ENCODE results near the gene TROAP.
"Not testable (repeated sequence)": the region's sequence is repeated elsewhere in the genome, so short reads cannot be mapped to it uniquely, and the experiment has no call there.

Gene TROAP

DNA sequence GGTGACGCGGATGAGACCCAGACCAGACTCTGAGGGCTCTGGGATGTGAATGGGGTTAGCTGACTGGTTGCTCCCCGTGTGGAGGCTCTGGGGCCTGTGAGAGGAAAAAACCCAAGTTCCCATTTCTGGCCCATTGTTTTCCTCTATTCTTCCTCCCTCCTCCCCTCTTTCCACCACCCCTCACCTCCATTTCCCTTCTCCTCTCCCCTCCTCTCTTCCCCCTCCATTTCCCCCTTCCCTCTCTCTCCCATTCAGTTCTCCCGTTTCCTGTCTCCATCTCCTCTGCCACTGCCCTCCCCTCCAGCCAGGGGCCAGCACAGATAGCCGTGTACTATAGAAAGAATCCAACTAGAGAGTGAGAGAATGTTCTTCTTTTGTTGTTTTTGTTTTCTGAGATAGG is 40.8 kb upstream of the TROAP start:
- Histone ChIP-seq H3K4me2 (ENCODE audit: insufficient read depth, low read length, poor library complexity, severe bottlenecking) (no peak overlapping the region), H3K9ac (ENCODE audit: low read depth, low read length, poor library complexity) (no peak overlapping the region), H3K9me3 (replicated peaks in 1 of 2; ENCODE audit: control insufficient read depth in 2 of 2, insufficient read depth in 1 of 2, low read depth in 1 of 2, low read length in 2 of 2) (no peaks in the 10 kb centered on the region), H3K23ac (ENCODE audit: low read depth, low read length, poor library complexity) (no peak overlapping the region), H3K4me3 (ENCODE audit: low read length in 2 of 2) (no peak overlapping the region), H2BK15ac (ENCODE audit: low read length) (no peak overlapping the region), H2BK12ac (ENCODE audit: low read length) (no peak overlapping the region), H3K14ac (ENCODE audit: low read length) (no peak overlapping the region), H2BK120ac (ENCODE audit: low read depth, low read length) (no peak overlapping the region), H2AK5ac (ENCODE audit: low read depth, low read length) (no peak overlapping the region), H3K27me3 (ENCODE audit: control insufficient read depth in 3 of 3, insufficient read depth in 3 of 3, low read depth in 1 of 3, low read length in 3 of 3) (peaks cover 0 to 4% (median 0%) of the 10 kb centered on the region in 3 experiments), H4K91ac (ENCODE audit: low read depth, low read length, poor library complexity) (no peak overlapping the region), H3K4ac (ENCODE audit: low read length) (no peak overlapping the region), H3K18ac (ENCODE audit: low read length) (peak overlapping the region; percentile 69), H3K36me3 (replicated peaks in 1 of 2; ENCODE audit: control insufficient read depth in 2 of 2, insufficient read depth in 2 of 2, low read length in 2 of 2) (no peaks in the 10 kb centered on the region), H2BK5ac (ENCODE audit: low read length) (no peak overlapping the region), H3K79me1 (ENCODE audit: low read depth, low read length) (no peaks in the 10 kb centered on the region), H3K27ac (replicated peaks; ENCODE audit: low read length) (peak overlapping the region; percentile 50), H2AFZ (ENCODE audit: low read length) (peak overlapping the region; percentile 74), H4K8ac (ENCODE audit: low read depth, low read length) (no peak overlapping the region), H3K4me1 (ENCODE audit: control insufficient read depth in 2 of 2, insufficient read depth in 1 of 2, low read depth in 1 of 2, low read length in 2 of 2) (peaks cover 16 to 19% of the 10 kb centered on the region in 2 donors)
- DNase-seq (ENCODE audit: low spot score) = no peak
- WGBS, 2 donors (ENCODE audit: extremely low coverage in 2 of 2, insufficient read length in 2 of 2, insufficient replicate concordance in 1 of 2) = no CpG with 5 or more reads among the region's 5 CpGs

DNA sequence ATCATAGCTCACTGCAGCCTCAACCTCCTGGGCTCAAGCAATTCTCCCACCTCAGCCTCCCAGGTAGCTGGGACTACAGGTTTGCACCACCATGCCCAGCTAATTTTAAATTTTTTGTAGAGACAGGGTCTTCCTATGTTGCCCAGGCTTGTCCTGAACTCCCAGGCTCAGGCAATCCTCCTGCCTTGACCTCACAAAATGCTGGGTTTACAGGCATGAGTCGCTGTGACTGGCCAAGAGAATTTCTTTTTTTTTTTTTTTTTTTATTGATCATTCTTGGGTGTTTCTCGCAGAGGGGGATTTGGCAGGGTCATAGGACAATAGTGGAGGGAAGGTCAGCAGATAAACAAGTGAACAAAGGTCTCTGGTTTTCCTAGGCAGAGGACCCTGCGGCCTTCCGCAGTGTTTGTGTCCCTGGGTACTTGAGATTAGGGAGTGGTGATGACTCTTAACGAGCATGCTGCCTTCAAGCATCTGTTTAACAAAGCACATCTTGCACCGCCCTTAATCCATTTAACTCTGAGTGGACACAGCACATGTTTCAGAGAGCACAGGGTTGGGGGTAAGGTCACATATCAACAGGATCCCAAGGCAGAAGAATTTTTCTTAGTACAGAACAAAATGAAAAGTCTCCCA is 40.2 kb upstream of the TROAP start:
- not testable (repeated sequence) for H3K4me3 ChIP-seq (ENCODE audit: low read length in 2 of 2); H4K91ac ChIP-seq (ENCODE audit: low read depth, low read length, poor library complexity); H3K23ac ChIP-seq (ENCODE audit: low read depth, low read length, poor library complexity); H3K79me1 ChIP-seq (ENCODE audit: low read depth, low read length); H2BK12ac ChIP-seq (ENCODE audit: low read length); H3K27me3 ChIP-seq (ENCODE audit: control insufficient read depth in 3 of 3, insufficient read depth in 3 of 3, low read depth in 1 of 3, low read length in 3 of 3); H2BK120ac ChIP-seq (ENCODE audit: low read depth, low read length); H3K4me2 ChIP-seq (ENCODE audit: insufficient read depth, low read length, poor library complexity, severe bottlenecking); H3K9me3 ChIP-seq (replicated peaks in 1 of 2; ENCODE audit: control insufficient read depth in 2 of 2, insufficient read depth in 1 of 2, low read depth in 1 of 2, low read length in 2 of 2); H3K9ac ChIP-seq (ENCODE audit: low read depth, low read length, poor library complexity); H2BK5ac ChIP-seq (ENCODE audit: low read length); H3K36me3 ChIP-seq (replicated peaks in 1 of 2; ENCODE audit: control insufficient read depth in 2 of 2, insufficient read depth in 2 of 2, low read length in 2 of 2); H2BK15ac ChIP-seq (ENCODE audit: low read length); H3K14ac ChIP-seq (ENCODE audit: low read length); H2AK5ac ChIP-seq (ENCODE audit: low read depth, low read length); H4K8ac ChIP-seq (ENCODE audit: low read depth, low read length); DNase-seq (ENCODE audit: low spot score); H3K4ac ChIP-seq (ENCODE audit: low read length)
- Histone ChIP-seq H3K4me1 (ENCODE audit: control insufficient read depth in 2 of 2, insufficient read depth in 1 of 2, low read depth in 1 of 2, low read length in 2 of 2) (peaks cover 16% of the 10 kb centered on the region in 2 donors), H3K27ac (replicated peaks; ENCODE audit: low read length) (peak overlapping the region; percentile 50), H3K18ac (ENCODE audit: low read length) (peak overlapping the region; percentile 69), H2AFZ (ENCODE audit: low read length) (peak overlapping the region; percentile 74)
- no CpG with 5 or more reads among the region's 6 CpGs for WGBS, 2 donors (ENCODE audit: extremely low coverage in 2 of 2, insufficient read length in 2 of 2, insufficient replicate concordance in 1 of 2)

GRCh38 chr12:49283541-49284429 is 39.3 kb upstream of the TROAP start:
- H2BK15ac ChIP-seq (ENCODE audit: low read length) = peak overlapping the region; percentile 73
- no peak overlapping the region for H3K4me2 ChIP-seq (ENCODE audit: insufficient read depth, low read length, poor library complexity, severe bottlenecking)
- peak overlapping the region; percentile 58 for H3K23ac ChIP-seq (ENCODE audit: low read depth, low read length, poor library complexity)
- H3K9ac ChIP-seq (ENCODE audit: low read depth, low read length, poor library complexity) = no peak overlapping the region
- H3K4ac ChIP-seq (ENCODE audit: low read length) = no peak overlapping the region
- DNase-seq (ENCODE audit: low spot score) = no peak
- H2AK5ac ChIP-seq (ENCODE audit: low read depth, low read length) = peak overlapping the region; percentile 95
- peaks cover 0 to 5% (median 3%) of the 10 kb centered on the region in 3 experiments for H3K27me3 ChIP-seq (ENCODE audit: control insufficient read depth in 3 of 3, insufficient read depth in 3 of 3, low read depth in 1 of 3, low read length in 3 of 3)
- no peak overlapping the region for H3K27ac ChIP-seq (replicated peaks; ENCODE audit: low read length)
- no peak overlapping the region for H3K4me3 ChIP-seq (ENCODE audit: low read length in 2 of 2)
- H2BK5ac ChIP-seq (ENCODE audit: low read length) = peak overlapping the region; percentile 33
- no peak overlapping the region for H2AFZ ChIP-seq (ENCODE audit: low read length)
- H4K8ac ChIP-seq (ENCODE audit: low read depth, low read length) = no peak overlapping the region
- H3K4me1 ChIP-seq (ENCODE audit: control insufficient read depth in 2 of 2, insufficient read depth in 1 of 2, low read depth in 1 of 2, low read length in 2 of 2) = peaks cover 16 to 18% of the 10 kb centered on the region in 2 donors
- H3K36me3 ChIP-seq (replicated peaks in 1 of 2; ENCODE audit: control insufficient read depth in 2 of 2, insufficient read depth in 2 of 2, low read length in 2 of 2) = no peaks in the 10 kb centered on the region
- no peaks in the 10 kb centered on the region for H3K79me1 ChIP-seq (ENCODE audit: low read depth, low read length)
- H3K9me3 ChIP-seq (replicated peaks in 1 of 2; ENCODE audit: control insufficient read depth in 2 of 2, insufficient read depth in 1 of 2, low read depth in 1 of 2, low read length in 2 of 2) = no peaks in the 10 kb centered on the region
- no peak overlapping the region for H3K14ac ChIP-seq (ENCODE audit: low read length)
- H2BK12ac ChIP-seq (ENCODE audit: low read length) = peak overlapping the region; percentile 63
- peak overlapping the region; percentile 77 for H3K18ac ChIP-seq (ENCODE audit: low read length)
- H2BK120ac ChIP-seq (ENCODE audit: low read depth, low read length) = no peak overlapping the region
- WGBS, 2 donors (ENCODE audit: extremely low coverage in 2 of 2, insufficient read length in 2 of 2, insufficient replicate concordance in 1 of 2) = no CpG with 5 or more reads among the region's 25 CpGs
- H4K91ac ChIP-seq (ENCODE audit: low read depth, low read length, poor library complexity) = no peak overlapping the region

- H3K18ac ChIP-seq (ENCODE audit: low read length) = no peak overlapping the region
- H3K27ac ChIP-seq (replicated peaks; ENCODE audit: low read length) = no peak overlapping the region
- H3K4me2 ChIP-seq (ENCODE audit: insufficient read depth, low read length, poor library complexity, severe bottlenecking) = no peak overlapping the region
- H3K36me3 ChIP-seq (replicated peaks in 1 of 2; ENCODE audit: control insufficient read depth in 2 of 2, insufficient read depth in 2 of 2, low read length in 2 of 2) = no peaks in the 10 kb centered on the region
- no peak for DNase-seq (ENCODE audit: low spot score)
- H3K9me3 ChIP-seq (replicated peaks in 1 of 2; ENCODE audit: control insufficient read depth in 2 of 2, insufficient read depth in 1 of 2, low read depth in 1 of 2, low read length in 2 of 2) = no peaks in the 10 kb centered on the region
- H3K4me3 ChIP-seq (ENCODE audit: low read length in 2 of 2) = no peak overlapping the region
- H2BK15ac ChIP-seq (ENCODE audit: low read length) = no peak overlapping the region
- peaks cover 0 to 8% (median 3%) of the 10 kb centered on the region in 3 experiments for H3K27me3 ChIP-seq (ENCODE audit: control insufficient read depth in 3 of 3, insufficient read depth in 3 of 3, low read depth in 1 of 3, low read length in 3 of 3)
- no peak overlapping the region for H2BK120ac ChIP-seq (ENCODE audit: low read depth, low read length)
- H3K23ac ChIP-seq (ENCODE audit: low read depth, low read length, poor library complexity) = no peak overlapping the region
- H2AFZ ChIP-seq (ENCODE audit: low read length) = no peak overlapping the region
- peaks cover 16% of the 10 kb centered on the region in 2 donors for H3K4me1 ChIP-seq (ENCODE audit: control insufficient read depth in 2 of 2, insufficient read depth in 1 of 2, low read depth in 1 of 2, low read length in 2 of 2)
- no peak overlapping the region for H3K14ac ChIP-seq (ENCODE audit: low read length)
- no peak overlapping the region for H4K8ac ChIP-seq (ENCODE audit: low read depth, low read length)
- H2BK5ac ChIP-seq (ENCODE audit: low read length) = no peak overlapping the region
- no peaks in the 10 kb centered on the region for H3K79me1 ChIP-seq (ENCODE audit: low read depth, low read length)
- no CpG with 5 or more reads among the region's 4 CpGs for WGBS, 2 donors (ENCODE audit: extremely low coverage in 2 of 2, insufficient read length in 2 of 2, insufficient replicate concordance in 1 of 2)
- H3K9ac ChIP-seq (ENCODE audit: low read depth, low read length, poor library complexity) = no peak overlapping the region
- H3K4ac ChIP-seq (ENCODE audit: low read length) = no peak overlapping the region
- no peak overlapping the region for H2AK5ac ChIP-seq (ENCODE audit: low read depth, low read length)
- H2BK12ac ChIP-seq (ENCODE audit: low read length) = no peak overlapping the region
- no peak overlapping the region for H4K91ac ChIP-seq (ENCODE audit: low read depth, low read length, poor library complexity)
Observed at GRCh38 chr12:49284672-49285071, 38.4 kb upstream of the TROAP start.

Measured in neuronal stem cell (in vitro differentiated cells).